HUES64 (cell line): ENCODE results near the gene PDGFRA.

ENCODE experiments used
- H3K27ac ChIP-seq: 2 replicates; pipeline ENCODE4 v1.7.0; 2013; ENCODE audit warnings: low read depth, low read length, inconsistent platforms
- H3K27me3 ChIP-seq: 2 replicates; pipeline ENCODE4 v1.6.1; 2013; ENCODE audit warnings: mild to moderate bottlenecking, low read length; ENCODE audit not compliant: insufficient read depth
- H3K36me3 ChIP-seq: 2 replicates; pipeline ENCODE4 v1.6.1; 2013; ENCODE audit warnings: mild to moderate bottlenecking, low read length; ENCODE audit not compliant: insufficient read depth
- H3K4me1 ChIP-seq: 2 replicates; pipeline ENCODE4 v1.6.1; 2013; ENCODE audit warnings: mild to moderate bottlenecking, low read length, moderate library complexity; ENCODE audit not compliant: insufficient read depth
- H3K4me3 ChIP-seq: 2 replicates; pipeline ENCODE4 v1.5.1; 2013; ENCODE audit warnings: mild to moderate bottlenecking, low read length, moderate library complexity
- H3K9ac ChIP-seq: 2 replicates; pipeline ENCODE4 v1.6.1; 2013; ENCODE audit warnings: mild to moderate bottlenecking, low read depth, low read length
- H3K9me3 ChIP-seq: 2 replicates; pipeline ENCODE4 v1.6.1; 2013; ENCODE audit warnings: low read depth, low read length; ENCODE audit not compliant: insufficient read depth
- WGBS: fragments of 150-250, 120-280 bp; methylation state at CpG from one replicate; pipeline ENCODE4 v1.1.7; 2013; ENCODE audit warnings: missing lambda C conversion rate; 5-methylcytosine and 5-hydroxymethylcytosine counted together

The PDGFRA gene

GRCh38 chr4:54228056-54228527 lies 1.0 kb upstream of the PDGFRA start:
- H3K9me3 ChIP-seq, result no peaks in the 10 kb centered on the region
- no peaks in the 10 kb centered on the region for H3K36me3 ChIP-seq
- peaks cover 98% of the 10 kb centered on the region for H3K27me3 ChIP-seq
- H3K4me3 ChIP-seq, result peak overlapping the region; percentile 60
- H3K27ac ChIP-seq, result no peak overlapping the region
- H3K9ac ChIP-seq, result no peak overlapping the region
- 2% methylated on average over 29 of the region's 29 CpGs for WGBS
- peaks cover 28% of the 10 kb centered on the region for H3K4me1 ChIP-seq

DNA sequence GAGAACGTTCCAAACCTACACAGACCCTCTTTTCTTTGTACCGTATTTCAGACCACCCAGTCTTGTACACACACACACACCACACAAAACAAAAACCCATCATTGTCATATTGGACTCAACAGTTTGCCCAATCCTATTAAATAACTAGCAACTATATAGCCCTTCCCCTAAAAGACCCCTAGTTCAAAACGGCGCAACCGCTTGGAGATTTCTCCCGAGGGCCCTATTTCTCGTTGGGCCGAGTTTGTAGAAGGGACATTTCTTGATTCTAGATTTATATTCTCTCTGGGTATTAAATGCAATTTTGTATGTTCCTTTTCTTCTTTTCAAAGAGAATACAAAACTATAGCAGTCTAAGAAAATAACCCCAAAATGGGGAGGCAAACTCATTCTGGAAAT lies 547 bp upstream of the PDGFRA start:
- H3K27me3 ChIP-seq, result peaks cover 97% of the 10 kb centered on the region
- no peaks in the 10 kb centered on the region for H3K9me3 ChIP-seq
- no peak overlapping the region for H3K27ac ChIP-seq
- H3K9ac ChIP-seq, result no peak overlapping the region
- H3K4me3 ChIP-seq, result peak overlapping the region; percentile 60
- peaks cover 28% of the 10 kb centered on the region for H3K4me1 ChIP-seq
- WGBS, result 0% methylated on average over 5 of the region's 8 CpGs
- H3K36me3 ChIP-seq, result no peaks in the 10 kb centered on the region

GRCh38 chr4:54229631-54230483 lies 764 bp downstream of the PDGFRA start:
- Histone ChIP-seq H3K4me3 (peak overlapping the region; percentile 78), H3K9ac (no peak overlapping the region)

DNA sequence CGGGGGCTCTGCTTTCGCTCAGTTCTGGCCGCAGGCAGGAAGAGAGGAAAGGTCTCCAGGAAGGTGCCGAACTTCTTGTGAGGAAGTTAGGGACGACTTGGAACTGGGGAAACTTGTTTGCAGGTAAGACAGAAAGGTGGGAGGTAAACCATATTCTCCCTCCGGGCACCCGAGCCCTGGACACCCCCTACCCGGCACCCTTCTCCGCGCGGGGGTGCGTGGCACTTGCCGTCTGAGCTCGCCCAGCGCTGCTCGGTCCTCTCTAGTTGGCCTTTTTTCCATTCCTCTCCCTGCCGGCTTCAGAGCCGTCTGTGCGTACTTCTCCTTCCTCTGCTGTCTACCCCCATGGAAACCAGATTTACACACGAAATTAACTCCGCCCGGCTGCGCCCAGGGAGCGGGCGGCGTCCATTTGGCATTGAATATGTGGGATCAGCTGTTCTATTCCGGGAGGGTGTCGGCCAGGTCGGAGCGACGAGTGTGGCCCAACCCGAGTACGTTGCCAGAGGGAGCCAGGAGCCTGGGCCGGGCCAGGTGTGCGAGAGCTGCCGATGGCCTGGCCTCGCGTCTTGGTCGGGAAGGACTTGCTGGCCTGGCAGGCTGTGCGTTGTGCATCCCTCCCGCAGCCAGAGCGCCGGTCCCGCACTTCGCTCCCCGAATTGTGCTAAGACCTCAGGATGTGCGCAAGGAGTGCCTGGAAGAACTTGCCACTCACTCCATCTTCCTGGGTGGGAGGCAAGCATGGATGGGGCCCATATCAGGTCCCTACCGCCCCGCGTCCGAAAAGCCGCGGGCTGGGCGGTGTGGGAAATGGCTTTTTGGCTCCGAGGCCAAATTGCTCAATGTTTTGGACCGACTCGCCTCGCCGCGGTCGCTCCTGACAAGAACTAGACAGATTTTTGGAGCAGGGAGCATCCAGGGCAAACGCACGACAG lies 1.7 kb downstream of the PDGFRA start:
- H3K27ac ChIP-seq, result no peak overlapping the region
- no peaks in the 10 kb centered on the region for H3K9me3 ChIP-seq

More at GRCh38 chr4:54229631-54230483, 764 bp downstream of the PDGFRA start:
- Histone ChIP-seq H3K9me3 (no peaks in the 10 kb centered on the region), H3K4me1 (peaks cover 27% of the 10 kb centered on the region), H3K36me3 (no peaks in the 10 kb centered on the region), H3K27me3 (peaks cover 90% of the 10 kb centered on the region), H3K27ac (no peak overlapping the region)
- 1% methylated on average over 63 of the region's 63 CpGs for WGBS

GRCh38 chr4:54231419-54231767 lies 2.3 kb downstream of the PDGFRA start:
- WGBS, result 1% methylated on average over 20 of the region's 20 CpGs
- Histone ChIP-seq H3K9me3 (no peaks in the 10 kb centered on the region), H3K27ac (no peak overlapping the region), H3K27me3 (peaks cover 75% of the 10 kb centered on the region), H3K9ac (no peak overlapping the region), H3K36me3 (no peaks in the 10 kb centered on the region), H3K4me3 (peak overlapping the region; percentile 78), H3K4me1 (peaks cover 13% of the 10 kb centered on the region)

More for the DNA sequence above, 1.7 kb downstream of the PDGFRA start:
- H3K4me3 ChIP-seq, result peak overlapping the region; percentile 78
- peaks cover 81% of the 10 kb centered on the region for H3K27me3 ChIP-seq
- H3K4me1 ChIP-seq, result peaks cover 18% of the 10 kb centered on the region
- no peaks in the 10 kb centered on the region for H3K36me3 ChIP-seq
- no peak overlapping the region for H3K9ac ChIP-seq
- 2% methylated on average over 63 of the region's 63 CpGs for WGBS

DNA sequence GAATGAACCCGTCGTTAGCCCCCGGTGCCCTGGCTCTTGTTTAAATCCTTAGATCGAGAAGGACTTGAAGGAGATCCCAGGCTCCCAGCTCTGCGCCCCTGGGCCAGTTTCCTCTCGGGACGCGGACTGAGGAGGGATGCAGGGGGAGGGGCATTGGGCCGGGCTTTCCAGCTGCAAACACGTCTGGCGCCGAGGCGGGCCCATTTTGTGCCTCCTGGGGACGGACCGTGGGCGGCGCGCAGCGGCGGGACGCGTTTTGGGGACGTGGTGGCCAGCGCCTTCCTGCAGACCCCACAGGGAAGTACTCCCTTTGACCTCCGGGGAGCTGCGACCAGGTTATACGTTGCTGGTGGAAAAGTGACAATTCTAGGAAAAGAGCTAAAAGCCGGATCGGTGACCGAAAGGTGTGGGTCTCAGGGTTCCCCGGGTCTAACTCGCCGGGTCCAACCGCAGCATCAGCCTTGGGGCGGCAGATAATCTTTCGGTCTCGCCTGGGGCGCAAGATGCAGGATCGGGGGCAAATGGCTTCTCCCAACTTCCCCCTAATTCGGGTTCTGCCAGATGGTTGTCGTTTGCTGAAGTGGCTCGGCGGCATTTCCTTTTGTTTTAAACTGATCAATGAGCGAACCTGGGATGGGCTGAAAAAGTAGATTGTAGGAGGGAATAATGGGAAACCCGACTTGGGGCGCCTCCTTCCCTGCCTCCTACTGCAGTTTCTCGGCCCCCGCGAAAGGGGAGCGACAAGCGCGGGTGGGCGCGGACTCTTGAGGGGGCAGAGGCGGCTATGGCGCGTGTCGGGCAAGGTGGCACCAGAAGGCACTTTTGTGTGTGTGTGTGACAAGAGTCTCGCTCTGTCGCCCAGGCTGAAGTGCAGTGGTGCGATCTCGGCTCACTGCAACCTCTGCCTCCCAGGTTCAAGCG lies 2.9 kb downstream of the PDGFRA start:
- Histone ChIP-seq H3K4me3 (peak overlapping the region; percentile 78), H3K9me3 (no peaks in the 10 kb centered on the region), H3K9ac (no peak overlapping the region), H3K27ac (no peak overlapping the region), H3K27me3 (peaks cover 69% of the 10 kb centered on the region), H3K36me3 (no peaks in the 10 kb centered on the region), H3K4me1 (peaks cover 13% of the 10 kb centered on the region)
- 5% methylated on average over 63 of the region's 63 CpGs for WGBS

DNA sequence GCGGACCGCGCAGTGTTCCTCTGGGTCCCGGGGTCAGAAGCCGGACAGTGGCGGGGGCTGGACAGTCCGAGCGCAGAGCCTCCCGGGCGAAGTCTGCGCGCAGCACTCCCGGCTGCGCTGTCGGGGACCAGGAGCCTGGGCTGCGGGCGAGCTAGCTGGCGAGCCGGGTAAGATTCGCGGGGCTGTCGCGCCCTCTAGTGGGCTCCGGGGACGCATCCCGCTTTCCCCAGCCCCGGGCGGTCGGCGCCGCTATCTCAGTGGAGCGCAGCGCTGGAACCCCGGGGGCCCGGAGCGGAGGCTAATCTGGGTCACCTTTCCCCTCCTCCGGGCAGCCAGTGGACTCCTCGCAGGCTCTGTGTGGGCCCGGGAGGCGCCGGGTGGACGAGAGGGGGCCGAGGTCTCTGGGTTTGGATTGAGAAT lies 4.2 kb downstream of the PDGFRA start:
- WGBS, result under 1% methylated on average over 43 of the region's 43 CpGs
- Histone ChIP-seq H3K27ac (peak overlapping the region; percentile 63; the same call in 1 of the 2 replicates), H3K9ac (peak overlapping the region; percentile 85), H3K4me3 (peak overlapping the region; percentile 78), H3K4me1 (peaks cover 11% of the 10 kb centered on the region), H3K9me3 (no peaks in the 10 kb centered on the region), H3K36me3 (no peaks in the 10 kb centered on the region), H3K27me3 (peaks cover 56% of the 10 kb centered on the region)

- no peak overlapping the region for H3K9ac ChIP-seq
- peak overlapping the region; percentile 78 for H3K4me3 ChIP-seq
- no peaks in the 10 kb centered on the region for H3K36me3 ChIP-seq
- no peak overlapping the region for H3K27ac ChIP-seq
- H3K9me3 ChIP-seq, result no peaks in the 10 kb centered on the region
- WGBS, result 2% methylated on average over 66 of the region's 67 CpGs
- H3K4me1 ChIP-seq, result peaks cover 7% of the 10 kb centered on the region
- peaks cover 50% of the 10 kb centered on the region for H3K27me3 ChIP-seq
These were observed 4.8 kb downstream of the PDGFRA start for GRCh38 chr4:54233697-54234496.

GRCh38 chr4:54234497-54235205 lies 5.6 kb downstream of the PDGFRA start:
- Histone ChIP-seq H3K36me3 (no peaks in the 10 kb centered on the region), H3K9ac (no peak overlapping the region), H3K4me1 (peaks cover under 1% of the 10 kb centered on the region), H3K27ac (no peak overlapping the region), H3K9me3 (0 out of 2 replicates have a peak, but pooled peaks cover 5% of the 10 kb centered on the region), H3K4me3 (no peak overlapping the region), H3K27me3 (peaks cover 42% of the 10 kb centered on the region)
- WGBS, result 52% methylated on average over 10 of the region's 10 CpGs
